ENCODE data around the gene ELP6.

Gene ELP6

GRCh38 chr3:47455806-47456452 lies 57.6 kb downstream of the ELP6 start:
- no peak for DNase-seq

DNA sequence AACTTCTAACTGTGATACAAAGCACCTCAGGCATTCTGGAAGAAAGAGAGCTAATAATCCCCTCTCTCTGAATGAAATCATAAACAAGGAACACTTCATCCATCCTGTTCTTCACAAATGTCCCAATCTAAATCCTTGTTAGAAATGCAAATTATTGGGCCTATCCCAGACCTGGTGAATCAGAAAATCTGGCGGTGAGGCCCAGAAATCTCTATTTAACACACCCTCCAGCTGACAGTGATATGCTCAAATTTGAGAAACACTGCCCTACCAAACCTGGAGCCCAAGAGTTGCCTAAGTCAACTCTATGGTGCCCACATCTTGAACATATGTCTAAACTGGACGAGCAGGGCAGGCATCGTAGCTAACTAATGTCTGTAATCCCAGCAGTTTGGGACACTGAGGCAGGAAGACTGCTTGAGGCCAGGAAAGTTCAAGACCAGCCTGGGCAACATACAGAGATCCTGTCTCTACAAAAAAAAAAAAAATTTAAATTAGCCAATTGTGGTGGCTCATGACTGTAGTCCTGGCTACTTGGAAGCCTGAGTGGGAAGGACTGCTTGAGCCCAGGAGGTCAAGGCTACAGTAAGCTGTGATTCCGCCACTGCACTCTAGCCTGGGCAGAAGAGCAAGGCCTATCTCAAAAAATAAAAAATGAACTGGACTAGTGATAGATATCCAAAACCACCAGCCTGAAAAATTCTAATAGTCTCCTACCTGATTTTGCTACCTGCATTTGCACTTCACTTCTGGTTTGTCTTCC lies 60.9 kb downstream of the ELP6 start:
- no peak for DNase-seq

All from stimulated activated CD4-positive, alpha-beta T cell treated with anti-CD3 and anti-CD28 coated beads, Interleukin-2, amount 100 ng/mL, for 24 hours (primary cell).